AG09309 (cell line): Measurements from ENCODE around the gene GRIK2.

ENCODE experiments used
- DNase-seq: peaks from one replicate; pipeline ENCODE4 v3.0.0-alpha.2; 2010; ENCODE audit warnings: low read depth
- H3K4me3 ChIP-seq: 2 replicates; pipeline ENCODE4 v1.5.1; 2011; ENCODE audit warnings: mild to moderate bottlenecking, low read depth, low read length, moderate library complexity; ENCODE audit not compliant: control insufficient read depth
- TF ChIP-seq, protein P1 (sequence below): IDR thresholded peaks from 2 replicates; pipeline ENCODE4 v1.5.1; 2011; ENCODE audit warnings: mild to moderate bottlenecking, low read depth, low read length, inconsistent platforms; ENCODE audit not compliant: insufficient read depth, control insufficient read depth; ENCODE audit errors: missing control alignments

GRIK2 gene

DNA sequence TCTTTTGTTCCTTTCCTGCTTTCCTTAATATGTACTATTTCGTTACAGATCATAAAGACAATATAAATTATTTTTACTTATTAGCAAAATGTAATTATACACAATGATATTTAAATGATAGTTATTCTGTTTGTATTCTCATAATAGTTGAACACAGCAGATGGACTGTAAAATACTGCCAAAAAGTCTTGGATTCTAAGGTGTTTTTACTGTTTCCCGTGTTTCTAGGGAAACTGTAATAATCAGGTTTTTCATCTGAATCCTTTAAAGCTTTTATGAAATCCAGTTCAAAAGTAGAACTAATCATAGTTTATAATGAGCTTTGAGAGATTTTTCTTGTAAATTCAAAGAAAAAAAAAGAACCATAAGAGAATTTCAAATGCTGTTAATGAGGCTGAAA lies 148.4 kb downstream of the GRIK2 start:
- H3K4me3 ChIP-seq: no peak overlapping the region
- TF ChIP-seq, protein P1, sequence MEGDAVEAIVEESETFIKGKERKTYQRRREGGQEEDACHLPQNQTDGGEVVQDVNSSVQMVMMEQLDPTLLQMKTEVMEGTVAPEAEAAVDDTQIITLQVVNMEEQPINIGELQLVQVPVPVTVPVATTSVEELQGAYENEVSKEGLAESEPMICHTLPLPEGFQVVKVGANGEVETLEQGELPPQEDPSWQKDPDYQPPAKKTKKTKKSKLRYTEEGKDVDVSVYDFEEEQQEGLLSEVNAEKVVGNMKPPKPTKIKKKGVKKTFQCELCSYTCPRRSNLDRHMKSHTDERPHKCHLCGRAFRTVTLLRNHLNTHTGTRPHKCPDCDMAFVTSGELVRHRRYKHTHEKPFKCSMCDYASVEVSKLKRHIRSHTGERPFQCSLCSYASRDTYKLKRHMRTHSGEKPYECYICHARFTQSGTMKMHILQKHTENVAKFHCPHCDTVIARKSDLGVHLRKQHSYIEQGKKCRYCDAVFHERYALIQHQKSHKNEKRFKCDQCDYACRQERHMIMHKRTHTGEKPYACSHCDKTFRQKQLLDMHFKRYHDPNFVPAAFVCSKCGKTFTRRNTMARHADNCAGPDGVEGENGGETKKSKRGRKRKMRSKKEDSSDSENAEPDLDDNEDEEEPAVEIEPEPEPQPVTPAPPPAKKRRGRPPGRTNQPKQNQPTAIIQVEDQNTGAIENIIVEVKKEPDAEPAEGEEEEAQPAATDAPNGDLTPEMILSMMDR: no peak
- no peak for DNase-seq

DNA sequence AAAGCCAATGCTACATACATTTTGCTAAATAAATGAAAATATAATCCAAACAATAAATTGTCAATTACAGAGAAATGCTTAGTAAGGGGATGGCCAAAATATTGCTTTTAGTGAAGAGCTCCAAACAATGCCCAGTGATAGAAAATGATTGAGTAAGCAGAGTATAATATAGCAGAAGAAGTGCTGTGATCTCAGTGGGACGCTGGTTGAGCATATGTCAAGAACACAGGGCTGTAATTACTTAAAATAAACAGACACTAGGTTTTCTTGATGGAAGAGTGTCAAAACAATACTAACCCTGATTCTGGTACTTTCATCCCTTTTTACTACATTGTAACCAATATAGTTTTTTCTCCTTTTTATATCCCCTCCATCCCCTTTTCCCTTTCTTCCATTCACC lies 150.3 kb downstream of the GRIK2 start:
- no peak overlapping the region for H3K4me3 ChIP-seq
- no peak for DNase-seq
- TF ChIP-seq, protein P1: no peak

DNA sequence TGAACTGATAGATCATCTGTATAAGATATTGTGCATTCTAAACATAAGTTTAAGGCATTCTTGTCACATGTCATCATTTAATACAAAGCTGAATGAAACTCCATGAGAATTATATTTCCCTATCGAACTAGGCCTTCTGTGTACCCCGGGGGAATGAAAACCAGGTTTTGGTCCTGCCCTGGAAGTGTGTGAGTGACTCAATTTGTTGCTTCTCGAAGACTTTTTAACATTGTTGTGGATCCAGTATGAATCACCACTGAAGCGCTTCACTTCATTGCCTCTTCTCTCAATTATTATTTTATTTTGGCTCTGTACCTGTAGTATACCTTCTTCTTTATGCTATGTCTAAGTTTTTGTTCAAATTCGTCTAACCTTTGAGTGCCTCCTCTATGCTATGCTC lies 150.8 kb downstream of the GRIK2 start:
- no peak for DNase-seq
- TF ChIP-seq, protein P1: no peak
- no peak overlapping the region for H3K4me3 ChIP-seq

DNA sequence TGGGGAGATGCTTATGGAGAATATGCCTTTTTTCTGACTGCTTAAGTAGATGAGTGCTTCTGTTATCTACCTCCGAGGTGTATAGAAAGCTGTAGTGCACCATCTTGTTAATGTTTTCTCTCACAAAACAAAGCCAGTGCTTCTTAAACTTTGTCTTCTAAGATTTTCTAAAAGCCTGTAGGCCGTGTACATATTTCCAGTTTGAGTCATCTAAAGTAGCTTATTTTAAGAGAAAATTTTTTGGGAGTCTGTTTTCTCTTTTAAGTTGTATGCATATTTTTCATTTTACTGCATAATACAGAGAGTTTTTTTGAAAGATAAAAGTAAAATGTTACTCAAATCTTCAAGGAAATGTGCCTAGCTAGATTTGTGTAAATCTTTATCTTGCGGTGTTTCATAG lies 151.7 kb downstream of the GRIK2 start:
- DNase-seq: no peak
- TF ChIP-seq, protein P1: no peak
- no peak overlapping the region for H3K4me3 ChIP-seq

DNA sequence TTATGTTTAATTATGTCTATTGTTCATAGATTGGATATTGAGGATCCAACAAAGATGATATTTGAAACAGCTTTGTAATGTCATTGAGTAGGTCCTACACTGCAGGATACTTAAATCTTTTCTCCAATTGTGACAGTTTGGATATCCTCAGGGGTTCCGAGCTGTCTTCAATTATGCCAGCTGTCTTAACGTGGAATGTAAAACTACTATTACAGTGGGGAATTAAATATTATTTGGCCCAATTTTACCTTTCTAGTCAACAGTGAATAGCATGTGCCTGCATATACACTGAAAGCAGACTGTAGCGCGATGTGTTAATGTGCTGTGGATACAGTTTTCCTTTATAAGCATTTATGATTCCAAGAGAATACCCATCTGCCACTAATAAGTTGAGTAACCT lies 156.9 kb downstream of the GRIK2 start:
- TF ChIP-seq, protein P1: no peak
- DNase-seq: no peak

DNA sequence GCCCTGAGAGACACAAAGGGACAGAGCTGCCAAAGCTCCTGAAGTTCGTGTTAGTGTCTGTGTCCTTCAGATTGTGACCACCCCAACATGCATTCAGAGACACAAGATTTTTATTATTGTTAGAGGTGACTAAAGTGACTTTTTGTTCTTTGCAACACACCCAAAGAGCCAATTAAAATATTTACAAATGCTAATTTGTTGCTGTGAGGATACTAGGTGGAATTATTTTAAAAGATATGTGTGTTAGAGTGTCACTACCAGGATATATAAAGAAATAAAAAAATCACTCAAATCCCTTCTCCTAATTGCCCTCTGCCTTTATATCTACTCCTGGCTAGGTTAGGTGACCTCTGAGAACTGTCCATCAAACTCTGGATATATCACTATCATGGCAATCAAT lies 160.7 kb downstream of the GRIK2 start:
- no peak for DNase-seq
- TF ChIP-seq, protein P1: no peak
- no peak overlapping the region for H3K4me3 ChIP-seq

More for the DNA sequence above, 156.9 kb downstream of the GRIK2 start:
- no peak overlapping the region for H3K4me3 ChIP-seq

DNA sequence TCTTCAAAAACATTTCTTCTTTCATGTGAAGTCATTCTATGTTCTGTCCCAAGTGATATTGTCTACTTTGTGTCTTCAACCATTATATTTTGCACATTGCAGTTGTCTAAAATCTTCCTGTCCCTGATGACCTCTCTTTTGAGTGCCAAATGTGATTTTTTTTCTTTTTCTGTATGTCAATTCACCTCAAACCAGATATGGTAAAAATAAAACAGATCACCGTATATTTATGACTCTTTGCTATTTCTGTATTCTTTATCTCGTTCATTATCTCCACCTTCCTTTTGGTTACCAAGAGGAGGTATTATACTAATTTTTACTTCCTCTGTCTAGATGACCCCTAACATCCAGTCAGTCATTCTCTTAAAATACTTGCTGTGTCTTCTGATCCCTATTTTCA lies 165.2 kb downstream of the GRIK2 start:
- H3K4me3 ChIP-seq: no peak overlapping the region
- TF ChIP-seq, protein P1: no peak
- no peak for DNase-seq
